HK-2 (cell line): ENCODE results near the gene UXS1.
A peak's percentile ranks its signal among the peaks of the same experiment; 100 is the strongest.

Source experiments
- DNase-seq: peaks from one replicate; pipeline ENCODE4 v3.0.0-alpha.2; 2018; ENCODE audit not compliant: unreplicated experiment

Gene UXS1

DNA sequence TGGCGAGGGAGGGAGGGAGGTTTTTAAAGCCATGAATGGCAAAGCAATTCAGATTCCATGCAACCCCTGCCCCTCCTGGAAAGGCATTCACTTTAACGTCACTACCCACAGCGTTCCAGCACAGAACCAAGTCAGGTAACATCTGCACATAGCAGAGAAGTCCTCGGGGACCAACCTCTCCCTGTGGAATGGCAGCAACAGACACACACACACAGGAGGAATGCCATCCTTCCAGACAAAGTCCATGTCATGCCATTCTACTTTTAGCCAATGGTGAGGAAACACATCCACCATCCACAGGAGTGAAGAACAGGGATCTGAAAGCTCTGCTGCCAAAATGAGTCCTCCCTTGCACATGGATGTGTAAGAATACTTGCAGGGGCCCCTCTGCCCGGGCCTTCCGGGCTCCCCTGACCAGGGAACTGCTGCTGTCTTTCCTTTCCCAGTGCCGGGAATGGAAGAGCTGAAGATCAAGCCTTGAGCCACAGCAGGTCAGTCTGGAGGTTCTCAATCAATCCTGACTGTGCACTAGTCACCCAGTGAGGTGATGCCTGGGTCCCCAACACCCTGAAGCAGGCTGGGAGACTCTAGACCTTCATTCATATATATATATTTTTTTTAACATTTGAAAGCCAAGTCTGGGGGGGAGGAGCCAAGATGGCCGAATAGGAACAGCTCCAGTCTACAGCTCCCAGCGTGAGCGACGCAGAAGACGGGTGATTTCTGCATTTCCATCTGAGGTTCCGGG lies 63.7 kb downstream of the UXS1 start:
- no peak for DNase-seq

DNA sequence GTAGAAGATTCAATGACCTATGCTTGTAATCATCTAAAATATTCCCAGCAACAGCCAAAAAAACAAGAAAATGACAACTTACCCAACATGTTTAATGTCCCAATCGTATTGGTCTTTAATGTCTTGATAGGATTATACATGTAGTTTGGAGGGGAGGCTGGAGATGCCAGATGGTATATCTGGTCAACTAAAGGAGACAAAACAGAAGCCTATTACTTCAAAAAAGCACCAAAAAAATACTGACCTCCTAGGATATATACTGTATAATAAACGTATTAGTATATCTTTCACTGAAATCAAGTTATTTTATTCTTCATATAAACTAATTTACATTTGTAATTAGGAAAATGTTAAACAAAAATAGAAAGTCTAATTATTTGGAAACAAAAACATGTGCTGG lies 64.5 kb downstream of the UXS1 start:
- DNase-seq = no peak

DNA sequence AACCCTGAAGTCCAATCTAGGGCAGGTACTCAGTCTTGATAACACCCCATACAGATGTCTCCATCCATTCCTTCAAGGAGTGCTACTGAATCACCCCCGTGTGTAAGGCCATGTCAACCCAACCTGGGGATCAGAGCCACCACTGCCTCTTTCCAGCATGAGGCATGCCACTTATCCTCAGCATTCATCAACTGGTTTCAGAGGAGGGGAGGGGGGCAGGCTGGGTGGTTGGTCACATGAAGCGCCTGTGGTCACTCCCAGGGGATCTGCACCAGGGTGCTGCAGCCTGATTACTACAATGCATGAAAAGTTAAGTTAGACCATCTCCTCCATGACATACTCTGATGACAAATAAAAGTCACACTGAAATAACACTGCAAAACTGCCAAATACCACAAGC lies 65.0 kb downstream of the UXS1 start:
- no peak for DNase-seq

DNA sequence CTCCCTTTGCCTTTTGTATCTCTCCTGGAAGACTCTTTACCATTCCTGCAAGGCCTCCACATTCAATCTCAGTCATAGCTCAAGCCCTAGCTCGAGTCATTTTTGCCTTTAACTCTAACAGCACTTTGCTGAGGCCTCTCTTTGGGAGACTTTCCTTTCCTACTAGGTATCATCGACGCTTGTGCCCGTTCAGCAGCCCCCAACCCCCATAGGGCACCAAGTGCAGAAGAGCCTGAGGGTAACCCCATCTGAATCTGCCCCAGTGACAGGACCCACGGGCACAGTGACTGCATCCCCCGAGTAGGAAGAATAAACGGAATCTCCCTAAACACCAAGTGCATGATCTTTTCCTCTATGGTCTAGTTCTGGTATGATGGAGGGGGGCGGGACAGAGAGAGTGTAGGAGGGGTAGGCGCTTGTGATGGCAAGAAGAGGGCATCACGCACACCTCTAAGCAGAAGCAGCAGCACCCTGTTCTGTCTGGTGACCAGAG lies 66.3 kb downstream of the UXS1 start:
- no peak for DNase-seq

DNA sequence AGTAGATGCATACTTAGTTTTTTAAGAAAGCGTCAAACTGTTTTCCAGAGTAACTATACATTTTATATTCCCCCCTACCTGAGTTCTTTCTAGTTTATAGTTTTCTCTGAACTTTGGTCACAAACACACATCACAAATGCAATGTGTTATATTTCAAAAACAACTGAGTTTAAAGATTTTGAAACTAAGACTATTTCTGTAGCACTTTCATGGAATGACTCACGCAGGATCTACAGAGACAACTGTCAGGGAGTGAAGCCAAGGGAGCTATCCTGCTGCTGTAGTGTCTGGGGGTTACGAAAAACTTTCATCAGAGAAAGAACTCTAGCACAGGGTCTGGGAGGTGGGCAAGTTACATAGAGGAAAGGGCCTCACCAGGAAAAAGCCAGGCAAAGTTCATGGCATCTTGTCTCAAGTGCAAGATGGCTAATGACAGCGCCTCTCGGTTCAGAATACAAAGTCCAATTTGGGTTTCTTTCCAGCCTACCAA lies 66.8 kb downstream of the UXS1 start:
- DNase-seq = no peak

DNA sequence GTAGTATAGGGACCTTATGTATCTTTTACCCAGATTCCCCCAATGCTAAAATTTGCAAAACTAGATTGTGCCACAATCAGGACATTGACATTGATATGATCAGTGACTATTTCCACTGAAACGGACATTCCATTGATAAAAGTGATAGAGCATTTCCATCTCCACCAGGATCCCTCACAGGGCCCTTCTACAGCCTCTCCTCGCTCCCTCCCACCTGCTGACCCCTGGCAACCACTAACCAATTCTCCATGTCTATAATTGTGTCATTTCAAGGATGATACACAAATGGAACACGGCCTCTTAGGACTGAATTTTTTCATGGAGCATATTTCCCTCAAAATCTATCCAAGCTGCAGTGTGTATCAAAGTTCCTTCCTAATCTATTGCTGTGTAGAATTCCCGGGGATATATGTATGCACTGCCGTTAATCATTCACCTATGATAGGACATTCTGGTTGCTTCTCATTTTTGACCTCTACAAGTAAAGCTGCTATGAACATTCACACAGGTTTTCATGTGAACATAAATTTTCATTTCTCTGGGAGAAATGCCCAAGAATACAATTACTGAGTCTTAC lies 67.3 kb downstream of the UXS1 start:
- DNase-seq = no peak

DNA sequence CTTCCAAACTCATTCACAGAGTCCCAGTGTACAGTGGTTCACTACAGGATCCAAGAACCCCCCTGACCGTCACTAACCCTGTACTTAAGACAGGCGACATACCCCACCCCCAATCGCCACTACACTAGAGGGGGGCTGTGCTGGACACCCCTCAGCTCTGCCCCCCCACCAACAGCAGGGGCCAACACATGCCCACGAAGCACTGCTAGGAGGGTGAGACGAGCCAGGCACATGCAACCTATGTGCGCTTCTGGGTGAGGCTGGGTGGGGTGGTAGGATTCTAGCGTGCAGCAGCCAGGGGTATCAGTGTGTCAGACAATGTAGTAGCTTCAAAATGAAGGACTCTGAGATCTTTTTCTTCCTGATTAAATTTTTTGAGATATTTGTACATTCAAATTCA lies 67.8 kb downstream of the UXS1 start:
- no peak for DNase-seq

DNA sequence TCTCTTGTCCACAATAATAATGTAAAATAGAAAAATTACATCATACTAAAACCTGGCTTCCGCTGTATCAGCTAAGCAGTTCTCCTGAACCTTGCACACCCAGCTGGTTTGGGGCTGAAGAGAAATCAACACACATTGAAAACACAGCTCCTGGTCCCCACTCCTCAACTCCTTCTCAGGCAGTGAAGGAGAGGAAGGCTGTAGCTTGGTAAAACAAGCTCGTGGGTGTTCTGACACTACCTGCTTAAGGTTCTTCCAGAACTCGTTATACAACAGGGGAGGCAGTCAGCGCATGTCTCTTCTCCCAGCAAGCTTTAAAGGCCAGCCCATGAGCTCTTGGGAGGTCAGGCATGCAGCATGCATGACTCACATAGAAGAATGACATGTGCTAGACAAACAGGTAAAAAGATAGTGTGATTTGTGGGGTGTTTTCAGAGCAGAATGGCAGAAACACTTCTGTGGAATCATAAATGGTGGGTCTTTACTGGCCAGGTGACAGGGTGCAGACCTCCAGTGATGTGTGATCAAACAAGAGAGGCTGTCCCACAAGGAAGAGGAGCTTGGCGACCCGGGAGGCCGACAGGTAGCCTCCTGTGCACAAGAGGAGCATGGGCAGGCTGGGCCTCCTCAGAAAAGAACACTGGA lies 69.1 kb downstream of the UXS1 start:
- peak; percentile 27 for DNase-seq

DNA sequence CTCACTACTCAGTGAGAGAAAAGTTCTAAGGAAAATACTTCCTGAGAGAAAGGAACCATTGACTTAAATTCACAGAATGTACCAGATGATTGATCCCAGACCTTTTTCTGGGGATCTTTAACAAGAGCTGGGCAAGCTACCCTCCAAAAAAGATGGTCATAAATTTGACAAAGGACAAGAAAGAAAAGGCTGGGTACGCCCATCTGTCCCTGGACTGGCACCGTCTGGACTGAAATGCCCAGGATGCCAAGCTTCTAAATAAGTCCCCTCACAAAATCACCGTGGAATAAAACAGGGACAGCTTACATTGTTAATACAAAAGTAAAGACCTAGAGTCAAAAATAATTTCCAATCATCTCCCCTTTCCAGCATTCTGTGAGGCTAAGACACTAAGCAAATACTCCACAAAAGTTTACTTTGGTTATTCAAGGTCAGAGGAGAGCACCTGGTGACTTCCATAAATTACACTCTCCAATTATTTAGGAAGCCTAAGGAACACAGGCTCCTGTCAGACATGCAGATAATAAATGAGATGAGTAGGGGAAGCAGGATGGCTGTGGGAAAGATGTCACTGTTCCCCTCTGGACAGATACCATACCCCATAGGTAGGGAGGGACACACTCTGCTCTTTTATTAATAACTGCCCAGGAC lies 69.9 kb downstream of the UXS1 start:
- DNase-seq = no peak

DNA sequence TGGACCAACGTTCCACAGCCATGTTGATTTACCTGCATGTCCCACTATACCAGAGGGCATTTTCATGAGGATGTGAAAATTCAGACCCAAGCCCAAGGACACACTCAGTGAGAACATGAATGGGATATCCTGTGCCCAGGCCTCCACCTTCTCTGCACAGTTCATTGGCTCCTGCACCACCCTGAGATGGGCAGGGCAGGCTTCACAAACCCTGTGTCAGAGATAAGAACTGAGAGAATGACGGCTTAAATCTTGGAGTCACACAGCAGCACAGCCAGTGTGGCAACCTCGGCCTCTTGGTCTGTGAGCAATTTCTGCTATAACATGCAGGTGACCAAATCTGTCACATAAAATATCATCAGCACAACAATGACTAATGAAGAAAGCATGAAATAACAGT lies 71.9 kb downstream of the UXS1 start:
- no peak for DNase-seq

DNA sequence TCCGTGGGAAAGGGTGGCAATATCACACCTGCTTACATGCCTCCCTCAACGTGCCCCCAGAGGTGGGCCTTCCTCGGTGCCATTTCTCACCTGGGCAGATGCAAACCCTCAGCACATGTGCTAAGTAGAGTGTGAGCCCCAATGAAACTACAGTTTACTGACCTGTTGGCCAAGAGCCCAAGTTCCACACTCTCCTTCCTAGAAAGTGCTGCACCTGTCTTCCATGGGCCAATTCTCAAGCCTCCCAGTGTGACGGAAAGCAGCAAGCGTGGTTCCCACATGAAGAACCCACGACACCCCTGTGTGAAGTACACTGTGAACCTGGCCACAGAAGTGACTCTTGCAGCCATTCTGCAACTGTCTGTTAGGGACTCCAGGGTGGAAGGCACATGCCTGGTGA lies 73.7 kb downstream of the UXS1 start:
- DNase-seq = no peak

DNA sequence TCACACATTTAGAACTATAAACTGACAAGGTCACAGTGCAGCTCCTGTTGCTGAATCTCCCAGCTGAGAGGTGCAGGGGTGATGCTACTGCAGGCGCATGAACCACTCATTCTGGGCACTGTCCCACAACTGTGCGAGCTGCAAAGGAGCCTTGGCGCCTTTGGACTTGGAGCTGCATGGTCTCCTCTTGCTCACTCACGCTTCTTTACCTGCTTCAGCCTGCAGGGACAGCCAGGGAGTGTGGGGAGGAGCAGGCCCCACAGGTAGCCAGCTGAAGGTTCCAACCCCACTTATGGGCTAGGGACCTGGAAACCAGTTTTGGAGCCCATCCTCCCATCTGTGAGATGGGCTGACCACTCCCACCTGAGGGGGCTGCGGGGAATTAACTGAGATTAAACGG lies 75.0 kb downstream of the UXS1 start:
- DNase-seq = no peak

DNA sequence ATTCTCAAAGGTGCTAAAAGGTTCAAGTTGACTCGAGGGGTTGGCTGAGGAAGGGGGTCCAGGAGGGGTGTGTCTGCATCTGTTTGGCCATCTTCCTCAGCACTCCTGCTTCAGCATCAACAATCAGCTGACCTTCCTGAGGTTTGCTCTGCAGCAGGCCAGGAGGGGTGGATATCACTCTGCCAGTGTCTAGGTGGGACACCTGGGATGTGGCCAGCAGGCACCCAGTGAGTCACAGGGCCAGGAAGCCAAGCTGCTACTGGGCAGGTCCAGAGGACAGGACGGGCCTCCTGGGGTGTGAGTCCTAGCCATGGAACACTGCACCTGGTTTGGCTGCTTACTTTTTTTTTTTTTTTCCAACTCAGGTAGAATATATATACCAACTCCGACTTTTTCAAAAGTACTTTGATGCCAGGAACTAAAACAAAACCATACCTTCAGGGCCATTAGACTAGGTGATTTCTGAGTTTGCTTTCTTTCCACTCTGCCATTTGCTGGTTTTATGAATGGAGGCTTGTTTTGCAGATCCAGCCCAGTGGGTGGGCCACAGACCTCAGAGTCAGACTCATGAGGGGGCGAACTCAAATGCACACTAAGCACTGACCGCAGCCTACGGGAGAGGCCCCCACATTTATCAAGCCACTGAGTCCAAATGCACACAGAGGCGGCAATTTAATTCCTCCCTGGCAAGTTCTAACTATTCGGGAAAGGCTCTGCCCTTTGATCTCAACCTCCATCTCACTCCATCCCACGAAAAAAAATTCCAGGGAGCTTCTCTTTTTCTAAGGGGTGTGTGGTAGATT lies 76.0 kb downstream of the UXS1 start:
- no peak for DNase-seq

DNA sequence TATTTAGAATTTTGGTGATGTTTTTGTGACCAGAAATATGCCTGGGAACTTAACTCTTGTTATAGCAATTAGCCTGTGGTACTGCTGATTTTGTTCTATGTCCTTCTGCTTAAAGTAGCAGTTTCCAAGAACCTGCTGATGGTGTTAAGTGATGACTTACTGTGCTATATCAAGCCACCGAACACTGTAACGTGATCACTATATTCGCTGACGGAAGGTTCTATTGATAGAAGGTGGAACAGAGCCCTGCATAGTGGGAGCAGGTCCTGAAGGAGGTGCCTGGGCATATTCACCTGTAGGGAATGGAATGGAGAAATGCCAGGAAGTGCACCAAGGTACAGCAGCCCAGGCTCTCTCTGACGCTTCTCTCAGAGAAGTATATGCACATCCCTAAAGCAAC lies 76.8 kb downstream of the UXS1 start:
- no peak for DNase-seq

DNA sequence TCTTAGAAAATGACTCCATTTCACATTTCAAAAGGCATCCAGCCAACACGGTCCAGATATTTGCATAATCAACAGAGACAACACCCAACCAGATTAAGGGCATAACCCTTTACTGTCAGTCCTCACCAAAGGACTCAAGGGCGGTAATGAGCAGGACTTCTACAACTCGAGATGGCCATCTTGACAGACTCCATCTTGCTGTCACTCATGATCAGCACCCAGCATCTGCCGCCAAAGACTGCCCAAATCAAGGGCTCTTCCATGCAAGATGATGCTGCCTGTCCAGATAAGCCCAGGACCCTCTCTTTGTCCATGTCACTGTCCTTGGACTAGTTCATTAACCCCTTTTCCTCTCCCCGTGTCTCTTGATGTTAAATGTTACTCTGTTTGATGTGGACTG lies 77.9 kb downstream of the UXS1 start:
- DNase-seq = no peak

DNA sequence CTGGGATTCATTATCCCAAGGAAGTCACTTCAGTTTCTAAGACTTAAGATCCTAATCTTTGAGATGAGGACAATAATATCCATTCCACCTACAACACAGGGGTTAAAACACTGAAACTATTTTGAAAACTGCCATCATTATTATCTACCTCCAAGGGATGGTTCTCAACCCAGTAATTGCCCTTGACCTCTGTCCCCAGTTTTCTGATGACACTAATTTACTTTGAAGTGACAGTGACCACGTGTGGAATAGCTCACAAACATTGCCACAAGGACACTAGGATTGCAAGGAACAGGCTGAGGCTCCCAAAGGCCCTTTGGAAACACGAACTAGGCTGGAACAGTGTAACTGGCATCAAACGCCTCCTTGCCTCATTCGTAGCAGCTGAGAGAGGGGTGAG lies 78.4 kb downstream of the UXS1 start:
- no peak for DNase-seq

DNA sequence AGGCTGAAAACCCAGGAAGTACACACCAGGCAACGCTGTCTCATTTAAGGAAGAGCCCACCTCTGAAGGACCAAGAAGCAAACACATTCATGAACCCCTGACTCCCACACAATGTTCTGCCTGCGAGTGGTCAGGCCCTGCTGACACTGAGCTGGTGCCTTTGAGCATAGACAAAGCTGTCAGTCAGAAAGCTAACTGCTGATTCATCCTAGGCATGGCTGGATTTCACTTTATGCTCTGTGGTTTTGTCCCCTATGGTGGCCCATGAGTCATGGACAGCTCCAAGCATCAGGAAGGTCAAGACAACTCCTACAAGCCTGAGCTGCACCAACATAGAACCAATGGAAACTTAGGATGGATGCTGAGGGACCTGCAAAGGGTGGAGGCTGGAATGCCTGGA lies 78.9 kb downstream of the UXS1 start:
- peak; percentile 69 for DNase-seq

DNA sequence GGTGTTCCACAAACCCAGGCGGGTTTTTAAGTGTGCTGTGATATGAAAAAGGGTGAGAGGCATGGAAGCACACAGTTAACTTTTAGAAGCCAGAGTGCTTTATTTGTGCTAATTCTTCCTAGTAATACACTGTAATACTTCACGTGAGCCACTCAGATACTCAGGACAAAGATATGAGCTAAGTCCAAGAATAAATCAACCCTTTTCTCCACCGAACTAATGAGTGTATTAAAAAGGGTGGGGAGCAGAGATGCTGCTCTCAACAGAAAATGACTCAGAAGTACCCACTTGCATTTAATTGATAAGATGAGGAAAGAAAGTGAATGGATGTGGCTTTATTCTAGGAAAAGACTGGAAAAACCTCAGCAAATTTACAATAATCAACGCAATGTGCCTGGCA lies 79.9 kb downstream of the UXS1 start:
- no peak for DNase-seq

DNA sequence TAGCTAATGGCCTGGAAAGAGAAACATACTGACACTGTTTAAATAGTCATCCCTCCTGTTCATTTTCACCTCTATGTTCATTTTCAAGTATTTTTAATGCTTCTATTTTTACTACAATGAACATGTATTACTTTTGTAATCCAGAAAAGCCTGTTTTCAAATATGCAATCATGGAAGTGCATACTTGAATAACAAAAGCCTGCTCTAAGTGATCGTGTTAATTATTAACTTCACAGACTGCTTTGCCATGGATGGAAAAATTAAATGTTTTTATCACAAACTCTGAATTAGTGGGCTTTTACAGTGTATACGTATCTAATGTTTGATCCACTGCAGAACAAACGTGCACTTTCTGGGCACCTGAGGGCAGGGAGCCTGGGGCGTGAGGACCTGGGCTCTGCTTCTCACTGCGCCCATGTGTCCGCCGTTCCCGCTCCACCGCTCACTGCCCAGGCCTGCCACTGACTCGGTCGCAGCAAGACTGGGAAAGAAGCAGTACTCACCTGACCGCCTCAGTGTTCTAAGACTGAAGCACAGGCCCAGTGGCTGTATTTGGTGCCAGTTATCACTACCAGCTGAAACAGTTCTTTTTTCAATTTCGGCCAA lies 80.6 kb downstream of the UXS1 start:
- DNase-seq = no peak

DNA sequence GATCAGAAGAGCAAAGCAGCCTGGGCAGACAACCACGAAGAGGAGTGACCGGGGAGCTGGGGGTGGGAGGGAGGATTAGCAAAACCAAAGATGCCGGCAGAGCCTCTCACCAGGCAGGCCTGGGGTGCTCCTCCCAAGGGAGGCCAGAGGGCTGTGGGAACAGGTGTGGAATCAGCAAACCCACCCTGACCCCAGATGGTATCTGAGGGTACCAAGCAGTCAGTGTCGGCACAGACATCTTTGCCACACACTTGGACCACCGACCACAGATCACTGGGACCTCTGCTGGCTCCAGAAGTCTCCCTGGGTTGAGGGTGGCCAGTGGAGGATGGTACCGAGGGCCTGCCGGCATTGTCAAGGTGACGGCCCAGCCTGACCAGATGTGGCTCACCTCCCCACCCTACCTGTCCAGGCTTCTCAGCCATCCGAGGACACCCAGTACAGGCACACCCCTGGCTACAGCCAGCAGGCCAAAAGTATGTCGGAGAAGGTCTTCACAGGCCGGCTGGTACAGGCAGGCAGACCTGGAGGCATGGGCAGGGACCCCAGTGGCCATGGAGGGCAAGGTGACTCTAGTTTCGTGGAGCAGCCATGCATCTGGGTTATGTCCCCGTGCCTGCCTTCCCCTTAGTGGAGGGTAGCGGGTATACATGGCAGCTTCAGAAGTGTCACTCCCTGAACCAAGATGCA lies 82.1 kb downstream of the UXS1 start:
- DNase-seq = no peak
